NCI-H2227 treated with DMSO at 0.1 percent for 48 hours (cell line): Measurements from ENCODE around the gene BLACAT1.

ENCODE experiments used
- DNase-seq: peaks from one replicate; lab custom pipeline; 2025; lab: John Stamatoyannopoulos, UW

The BLACAT1 gene

DNA sequence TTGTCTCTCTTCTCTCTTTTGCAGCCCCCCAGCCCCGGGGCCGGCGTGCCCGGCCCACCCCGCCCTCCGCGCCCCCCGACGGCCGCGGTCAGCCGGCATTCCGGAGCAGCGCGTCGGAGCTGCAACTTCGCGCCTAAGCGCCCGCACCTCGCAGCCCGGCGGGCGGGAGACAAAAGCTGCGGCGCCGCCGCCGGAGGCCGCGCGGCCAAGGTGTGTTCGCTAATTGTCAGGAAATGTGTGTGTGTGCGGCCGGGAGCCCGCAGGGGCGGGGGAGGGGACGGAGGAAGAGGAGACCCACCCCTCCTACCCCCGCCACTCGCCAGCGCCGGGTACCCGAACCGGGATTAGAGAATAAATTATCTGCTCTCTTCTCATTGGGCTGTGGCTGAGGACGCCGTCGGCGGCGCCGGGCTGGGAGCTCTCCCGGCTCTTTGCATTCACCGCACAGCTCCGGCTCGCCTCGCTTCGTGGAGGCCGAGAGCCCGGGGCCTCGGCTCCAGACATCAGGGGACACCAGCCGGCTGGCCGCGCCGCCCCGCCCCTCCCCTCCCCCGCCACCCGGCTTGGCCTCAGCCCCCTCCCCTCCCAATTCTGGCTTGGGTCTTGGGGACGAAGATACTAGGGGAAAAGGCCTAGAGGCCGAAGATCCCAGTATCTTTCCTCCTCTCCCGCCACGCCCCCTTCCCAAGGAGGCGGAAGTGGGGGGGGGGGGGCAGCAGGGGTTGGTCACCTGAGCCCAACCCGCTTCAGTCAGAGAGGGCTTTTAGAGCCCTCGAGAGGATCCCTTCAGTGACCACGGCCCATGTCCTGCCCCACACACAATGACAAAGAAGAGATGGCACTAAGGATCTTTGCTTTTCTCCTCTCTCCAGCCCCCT, 1.3 kb upstream of the BLACAT1 start:
- DNase-seq, result peak; percentile 88

- peak; percentile 50 for DNase-seq
Measured at GRCh38 chr1:205456383-205456867, 580 bp upstream of the BLACAT1 start.

- DNase-seq, result no peak
Measured at GRCh38 chr1:205454903-205455335, 926 bp downstream of the BLACAT1 start.

GRCh38 chr1:205453466-205453865, 2.4 kb downstream of the BLACAT1 start:
- DNase-seq, result no peak

GRCh38 chr1:205452933-205453332, 2.9 kb downstream of the BLACAT1 start:
- DNase-seq, result no peak

DNA sequence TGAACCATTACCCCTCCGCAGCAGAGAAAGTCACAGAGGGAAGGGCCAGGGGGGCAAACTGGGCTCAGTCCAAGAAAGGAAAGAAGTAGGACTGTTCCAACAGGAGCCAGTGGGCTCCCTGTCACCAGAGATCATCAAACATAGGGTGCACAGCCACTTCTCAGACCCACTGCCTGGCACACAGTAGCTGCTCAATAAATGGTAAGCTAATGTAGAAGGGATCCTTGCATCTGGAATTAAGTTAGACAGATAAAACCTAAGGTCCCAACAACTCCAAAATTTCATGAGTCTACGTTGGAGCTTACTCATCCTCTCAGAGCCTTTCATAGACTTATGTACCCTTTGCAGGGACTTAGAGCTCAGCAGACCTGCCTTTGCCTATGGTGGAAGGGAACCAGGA, 3.5 kb downstream of the BLACAT1 start:
- DNase-seq, result no peak

DNA sequence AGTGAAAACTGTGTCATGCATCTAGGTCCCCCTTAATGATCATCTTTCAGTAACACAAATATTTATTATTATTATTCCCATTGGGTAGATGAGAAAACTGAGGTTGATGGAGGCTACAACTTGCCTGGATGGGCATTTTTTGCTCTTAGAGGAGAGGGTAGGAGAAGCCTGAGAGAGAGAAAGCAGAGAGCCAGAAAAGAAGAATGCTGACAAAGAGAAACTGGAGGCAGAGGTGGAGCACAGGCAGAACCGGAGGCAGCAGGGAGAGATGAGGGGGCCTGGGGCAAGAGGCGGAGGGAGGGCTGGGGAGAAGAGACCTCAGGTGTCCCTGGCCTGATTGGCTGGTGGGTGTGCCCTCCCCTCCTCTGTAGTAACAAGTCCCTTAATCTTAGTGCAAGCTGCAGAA, 4.1 kb downstream of the BLACAT1 start:
- no peak for DNase-seq

GRCh38 chr1:205451202-205451601, 4.6 kb downstream of the BLACAT1 start:
- no peak for DNase-seq

DNA sequence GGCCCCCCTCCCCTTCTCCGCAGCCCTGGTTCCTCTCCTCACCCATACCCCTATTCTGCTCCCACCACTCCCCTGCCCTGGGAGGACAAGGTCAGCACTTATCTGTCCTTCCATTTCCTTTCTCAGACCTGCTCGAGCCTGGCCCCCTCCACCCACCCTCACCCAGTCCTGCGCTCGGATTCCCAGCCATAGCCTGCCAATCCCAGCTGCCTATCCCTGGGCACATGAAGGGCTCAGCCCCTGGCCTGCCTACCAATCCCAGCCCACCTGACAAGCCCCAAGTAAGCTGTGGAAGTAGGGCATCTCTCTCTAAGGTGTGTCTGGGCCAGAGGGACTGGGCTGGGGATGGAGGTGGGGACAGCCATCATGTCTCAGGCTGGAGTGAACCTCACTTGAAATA, 5.4 kb downstream of the BLACAT1 start:
- no peak for DNase-seq

DNA sequence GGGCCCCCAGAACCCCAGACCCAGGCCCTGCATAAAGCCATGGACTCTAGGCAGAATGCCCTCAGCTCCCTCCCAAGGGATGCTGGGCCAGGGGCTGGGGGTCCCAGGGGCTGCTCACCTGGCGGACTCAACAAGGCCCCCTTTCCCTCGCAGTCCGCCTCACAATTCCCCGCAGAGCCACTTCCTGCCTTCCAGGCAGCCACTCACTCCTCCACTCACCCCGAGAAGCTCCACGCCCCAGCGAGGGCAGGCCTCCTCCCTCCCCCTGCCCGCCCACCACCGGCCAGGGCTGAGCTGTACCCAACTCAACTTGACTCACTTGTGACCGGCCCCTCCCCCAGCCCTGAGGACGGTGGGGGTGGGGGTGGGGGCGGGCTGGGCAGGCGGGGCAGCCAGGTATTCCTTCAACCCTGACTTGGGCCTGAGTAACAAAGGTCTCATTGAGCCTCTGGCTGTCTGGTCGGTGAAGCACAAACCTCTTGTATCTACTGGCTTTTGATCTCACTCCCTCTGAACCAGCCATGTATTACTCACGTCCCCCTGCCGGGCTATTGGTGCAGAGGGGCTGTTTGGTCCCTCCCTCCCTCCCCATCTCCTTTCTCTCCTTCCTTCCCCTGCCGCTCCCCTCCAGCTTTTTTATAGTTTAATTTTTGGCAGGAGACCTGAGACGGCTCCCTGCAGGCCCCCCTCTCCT, 5.9 kb downstream of the BLACAT1 start:
- DNase-seq, result peak; percentile 49

- no peak for DNase-seq
Measured at GRCh38 chr1:205449254-205449749, 6.5 kb downstream of the BLACAT1 start.

DNA sequence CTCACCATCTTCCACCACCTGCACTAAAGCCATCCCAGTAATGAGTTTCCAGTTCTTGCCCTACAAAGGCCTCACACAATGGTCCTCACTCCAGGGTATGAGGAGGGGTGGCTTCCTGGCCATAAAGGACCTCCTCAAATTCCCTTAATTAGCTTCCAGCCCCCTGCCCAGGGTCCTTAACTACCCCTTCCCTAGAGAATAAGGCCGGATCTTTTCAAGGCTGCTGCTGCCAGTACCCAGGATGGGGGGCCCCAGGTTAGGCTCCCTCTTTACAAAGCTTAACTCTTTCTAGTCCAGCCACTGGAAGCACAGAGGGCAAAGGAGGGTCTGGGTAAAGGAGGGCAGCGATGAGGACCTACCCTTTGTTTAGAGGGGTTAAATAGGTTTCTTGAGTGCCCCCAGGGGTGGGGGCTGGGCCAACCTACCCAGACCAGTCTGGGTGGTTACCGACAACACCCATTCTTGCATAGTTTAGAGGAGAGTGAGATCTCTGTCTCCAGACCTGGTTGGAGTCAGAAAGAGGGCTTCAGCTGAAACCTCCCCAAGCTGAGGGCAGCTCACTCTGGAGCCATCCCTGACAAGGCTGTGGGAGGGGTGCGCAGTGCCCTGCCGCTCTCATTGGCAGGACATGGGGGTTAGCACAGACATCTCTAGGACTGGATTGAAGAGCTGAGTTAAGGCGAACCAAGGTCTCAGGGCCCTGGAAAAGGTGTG, 7.1 kb downstream of the BLACAT1 start:
- no peak for DNase-seq

GRCh38 chr1:205447457-205448341, 8.1 kb downstream of the BLACAT1 start:
- DNase-seq, result no peak

- no peak for DNase-seq
Measured at GRCh38 chr1:205446828-205447227, 9.0 kb downstream of the BLACAT1 start.

DNA sequence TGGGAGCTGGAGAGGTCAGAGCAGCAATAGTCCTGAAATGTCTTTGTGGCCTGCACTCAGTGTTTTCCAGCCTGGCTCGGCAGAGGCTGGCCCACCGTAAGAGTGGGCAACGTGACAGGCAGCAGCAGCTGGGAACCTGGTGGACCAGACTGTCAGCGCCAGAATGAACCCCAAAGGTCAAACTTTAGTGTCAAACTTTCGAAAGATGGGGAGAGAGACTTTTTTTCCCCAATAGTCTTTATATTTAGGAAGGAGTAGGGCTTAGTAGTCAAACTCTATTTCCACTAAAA, 10.3 kb downstream of the BLACAT1 start:
- no peak for DNase-seq

DNA sequence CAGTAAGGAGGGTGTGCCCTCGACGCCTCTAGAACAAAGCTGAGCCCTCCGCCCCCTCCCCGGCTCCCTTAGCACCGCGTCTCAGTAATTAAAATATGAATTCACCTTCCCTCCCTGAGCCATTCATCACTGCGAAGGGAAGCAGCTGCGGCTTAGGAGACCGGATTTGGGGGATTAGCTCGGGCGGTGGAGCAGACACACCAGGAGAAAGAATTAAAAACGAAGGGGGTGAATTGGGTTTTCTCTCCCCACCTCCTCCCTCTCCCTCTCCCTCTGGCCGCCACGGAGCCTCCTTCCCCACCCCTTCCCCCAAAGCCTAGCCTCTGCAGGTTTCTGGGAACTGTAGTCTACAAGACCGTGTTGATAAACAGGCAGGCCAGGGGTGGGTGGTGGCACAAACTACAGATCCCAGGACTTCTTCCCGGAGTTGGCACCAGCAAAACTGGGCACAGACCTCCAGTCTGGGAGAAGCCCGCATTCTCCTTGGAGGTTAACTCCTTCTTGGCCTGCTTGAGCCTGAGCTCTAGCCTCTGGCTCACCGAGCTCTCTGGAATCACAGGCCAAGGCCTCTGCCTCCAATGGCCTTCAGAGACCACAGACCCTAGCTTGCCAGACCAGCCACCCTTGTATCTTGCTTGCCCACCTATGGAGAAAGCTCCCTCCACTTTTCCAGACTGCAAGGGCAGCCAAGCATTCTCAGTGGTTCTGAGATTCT, 10.8 kb downstream of the BLACAT1 start:
- peak; percentile 60 for DNase-seq

DNA sequence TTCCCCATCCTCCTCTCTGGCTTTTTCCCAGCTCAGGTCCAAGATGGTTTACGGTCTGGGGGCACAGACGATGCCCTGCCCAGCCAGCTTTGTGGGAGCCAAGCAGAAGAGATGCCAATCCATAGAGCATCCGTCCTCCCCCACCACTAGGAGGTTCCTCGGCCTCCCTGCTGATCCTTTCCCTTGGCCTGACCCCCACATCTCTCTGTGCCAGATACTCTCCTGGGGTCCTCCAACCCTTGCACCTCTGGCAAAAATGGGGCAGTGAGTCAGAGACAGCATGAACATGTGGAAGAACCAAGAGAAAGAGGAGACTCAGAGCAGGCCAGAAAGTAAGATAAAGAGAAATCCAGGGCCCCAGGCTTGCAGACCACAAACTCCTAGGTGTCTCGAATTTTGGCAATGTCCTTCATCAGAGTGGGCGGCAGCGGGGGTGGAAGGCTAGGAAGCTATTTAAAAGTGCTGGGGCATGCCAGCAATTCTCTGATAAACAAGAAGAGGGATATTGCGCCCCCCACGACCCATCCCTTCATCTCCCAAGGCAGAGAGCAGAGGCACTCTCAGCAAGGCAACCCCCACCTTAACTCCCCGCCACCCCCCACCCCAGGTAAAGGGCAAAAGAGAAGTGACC, 11.4 kb downstream of the BLACAT1 start:
- no peak for DNase-seq

GRCh38 chr1:205443585-205444299, 12.1 kb downstream of the BLACAT1 start:
- no peak for DNase-seq

- DNase-seq, result peak; percentile 45
Measured at GRCh38 chr1:205442051-205442725, 13.7 kb downstream of the BLACAT1 start.
